H1 (cell line): Measurements from ENCODE around the gene CLDN16. TPM values are rescaled to one million over a fixed set of nuclear protein-coding genes. Genes with fewer than 3 reads are reported as not detected.

Source experiments
- CTCF ChIA-PET: fragments of 300-600 bp; sonication (Branson Sonifier 250); formaldehyde crosslinking; loops from one replicate; lab custom pipeline; 2021; ENCODE audit not compliant: partially characterized antibody; lab: Charles Lee
- POLR2A ChIA-PET: fragments of 300-600 bp; sonication (Branson Sonifier 250); formaldehyde crosslinking; loops from one replicate; lab custom pipeline; 2021; ENCODE audit warnings: inconsistent platforms; ENCODE audit not compliant: partially characterized antibody; lab: Charles Lee
- DNase-seq, 2 experiments: peaks; one replicate each; pipeline versions ENCODE4 v3.0.0 to v3.0.0-alpha.2; 2010 to 2022; ENCODE audit warnings: low spot score in 2 of 2, low read depth in 1 of 2, mixed read lengths in 1 of 2
- FAIRE-seq: peaks from 2 replicates; lab custom pipeline; 2011; peaks lifted over from hg19 to GRCh38; lab: Jason Lieb, UNC
- H2AFZ ChIP-seq: 2 replicates; pipeline ENCODE4 v1.8.1; 2012; ENCODE audit warnings: low read length, inconsistent platforms
- H2AK5ac ChIP-seq: 2 replicates; pipeline ENCODE4 v1.6.1; 2013; ENCODE audit warnings: low read depth, low read length
- H2BK120ac ChIP-seq: replicated peaks from 2 replicates; pipeline ENCODE3; 2013; ENCODE audit warnings: low read depth, low read length, inconsistent platforms
- H2BK12ac ChIP-seq: 2 replicates; pipeline ENCODE4 v1.6.1; 2013; ENCODE audit warnings: low read depth, low read length
- H2BK15ac ChIP-seq: 2 replicates; pipeline ENCODE4 v1.6.1; 2013; ENCODE audit warnings: low read length
- H2BK20ac ChIP-seq: 2 replicates; pipeline ENCODE4 v1.6.1; 2013; ENCODE audit warnings: low read length
- H2BK5ac ChIP-seq: 2 replicates; pipeline ENCODE4 v1.6.1; 2013; ENCODE audit warnings: low read depth, low read length
- H3K14ac ChIP-seq: 2 replicates; pipeline ENCODE4 v1.6.1; 2013; ENCODE audit warnings: inconsistent platforms; ENCODE audit not compliant: insufficient read length
- H3K18ac ChIP-seq: 2 replicates; pipeline ENCODE4 v1.6.1; 2013; ENCODE audit warnings: low read length; ENCODE audit errors: extremely low read depth
- H3K23ac ChIP-seq: 2 replicates; pipeline ENCODE4 v1.6.1; 2013; ENCODE audit warnings: inconsistent platforms; ENCODE audit not compliant: insufficient read length
- H3K23me2 ChIP-seq: 2 replicates; pipeline ENCODE4 v1.6.1; 2013; ENCODE audit warnings: low read depth, low read length
- H3K27ac ChIP-seq: 2 replicates; pipeline ENCODE4 v1.6.1; 2011; ENCODE audit warnings: low read depth, low read length, inconsistent platforms
- H3K27me3 ChIP-seq, 4 experiments: replicated peaks in 1 of 4; 1 replicate in 1 of 4; 2 replicates in 3 of 4; pipeline versions ENCODE4 v1.6.1 to v1.8.1; 2011 to 2013; ENCODE audit warnings: low read length in 3 of 4, mild to moderate bottlenecking in 3 of 4, inconsistent platforms in 2 of 4, mixed read lengths in 2 of 4, moderate library complexity in 1 of 4; ENCODE audit not compliant: control insufficient read depth in 3 of 4, insufficient read depth in 3 of 4; ENCODE audit errors: extremely low read depth in 1 of 4
- H3K36me3 ChIP-seq, 4 experiments: 2 replicates each; pipeline versions ENCODE4 v1.6.1 to v1.8.1; 2011 to 2013; ENCODE audit warnings: mild to moderate bottlenecking in 4 of 4, low read length in 3 of 4, moderate library complexity in 2 of 4, control low read depth in 1 of 4, inconsistent platforms in 1 of 4; ENCODE audit not compliant: insufficient read depth in 4 of 4, control insufficient read depth in 2 of 4
- H3K4ac ChIP-seq: replicated peaks from 2 replicates; pipeline ENCODE3; 2013; ENCODE audit warnings: low read length, low read depth, mixed read lengths, inconsistent platforms; ENCODE audit not compliant: insufficient read length
- H3K4me1 ChIP-seq, 4 experiments: replicated peaks in 1 of 4; 1 replicate in 1 of 4; 2 replicates in 3 of 4; pipeline versions ENCODE4 v1.6.1 to v1.8.1; 2011 to 2013; ENCODE audit warnings: low read length in 3 of 4, inconsistent platforms in 2 of 4, mixed read lengths in 1 of 4; ENCODE audit not compliant: insufficient read depth in 4 of 4, control insufficient read depth in 3 of 4
- H3K4me2 ChIP-seq, 2 experiments: 2 replicates each; pipeline versions ENCODE4 v1.6.1 to v1.8.1; 2011 to 2013; ENCODE audit warnings: low read depth in 2 of 2, low read length in 2 of 2, control low read depth in 1 of 2, inconsistent platforms in 1 of 2, mild to moderate bottlenecking in 1 of 2; ENCODE audit not compliant: insufficient read depth in 1 of 2
- H3K4me3 ChIP-seq, 4 experiments: fragments of 200-600, 300-600 bp in 1 of 4; sonication (generic), shearing (Covaris generic), sonication (Bioruptor Twin) in 1 of 4; 2 replicates each; pipeline versions ENCODE4 v1.5.1 to v1.8.1; 2011 to 2016; ENCODE audit warnings: low read length in 4 of 4, low read depth in 3 of 4, control low read depth in 2 of 4, inconsistent platforms in 2 of 4, mild to moderate bottlenecking in 2 of 4, mixed read lengths in 1 of 4, moderate library complexity in 1 of 4; ENCODE audit not compliant: insufficient read depth in 2 of 4; ENCODE audit errors: extremely low read depth in 1 of 4
- H3K56ac ChIP-seq: replicated peaks from 2 replicates; pipeline ENCODE3; 2013; ENCODE audit warnings: low read depth, mild to moderate bottlenecking, mixed read lengths, low read length, inconsistent platforms; ENCODE audit not compliant: insufficient read length
- H3K79me1 ChIP-seq: 2 replicates; pipeline ENCODE4 v1.6.1; 2013; ENCODE audit warnings: low read depth, low read length, control low read depth
- H3K79me2 ChIP-seq, 2 experiments: 2 replicates each; pipeline versions ENCODE4 v1.6.1 to v1.8.1; 2012 to 2013; ENCODE audit warnings: low read length in 2 of 2, mild to moderate bottlenecking in 2 of 2, inconsistent platforms in 1 of 2; ENCODE audit not compliant: insufficient read depth in 2 of 2, control insufficient read depth in 1 of 2
- H3K9ac ChIP-seq, 4 experiments: replicated peaks in 1 of 4; 1 replicate in 1 of 4; 2 replicates in 3 of 4; pipeline versions ENCODE4 v1.6.1 to v1.8.1; 2011 to 2013; ENCODE audit warnings: low read depth in 3 of 4, low read length in 3 of 4, control low read depth in 2 of 4, mild to moderate bottlenecking in 2 of 4, moderate library complexity in 2 of 4, inconsistent platforms in 1 of 4; ENCODE audit errors: extremely low read depth in 1 of 4
- H3K9me3 ChIP-seq, 2 experiments: 2 replicates each; pipeline versions ENCODE4 v1.6.1 to v1.8.1; 2012 to 2013; ENCODE audit warnings: mild to moderate bottlenecking in 2 of 2, moderate library complexity in 2 of 2, control low read depth in 1 of 2, inconsistent platforms in 1 of 2, low read depth in 1 of 2, low read length in 1 of 2, mixed read lengths in 1 of 2; ENCODE audit not compliant: insufficient read depth in 2 of 2
- H4K20me1 ChIP-seq, 2 experiments: replicated peaks in 1 of 2; 2 replicates each; pipeline versions ENCODE3 to v1.8.1; 2011 to 2013; ENCODE audit warnings: inconsistent platforms in 2 of 2, low read length in 2 of 2, mild to moderate bottlenecking in 1 of 2; ENCODE audit not compliant: insufficient read depth in 2 of 2, control insufficient read depth in 1 of 2
- H4K5ac ChIP-seq: 2 replicates; pipeline ENCODE4 v1.6.1; 2013; ENCODE audit warnings: low read length, low read depth, mixed read lengths, inconsistent platforms; ENCODE audit not compliant: insufficient read length
- H4K8ac ChIP-seq: 2 replicates; pipeline ENCODE4 v1.8.0; 2013; ENCODE audit warnings: mild to moderate bottlenecking, moderate library complexity, low read length, inconsistent platforms; ENCODE audit not compliant: insufficient read depth; ENCODE audit errors: extremely low read depth
- H4K91ac ChIP-seq: replicated peaks from 2 replicates; pipeline ENCODE3; 2013; ENCODE audit warnings: low read length, mixed read lengths, inconsistent platforms; ENCODE audit not compliant: insufficient read length
- EP300 ChIP-seq, 2 experiments: IDR thresholded peaks; 1 replicate in 1 of 2; 2 replicates in 1 of 2; pipeline ENCODE4 v1.6.1; 2011 to 2012; ENCODE audit warnings: low read depth in 2 of 2, low read length in 2 of 2, mild to moderate bottlenecking in 2 of 2, borderline replicate concordance in 1 of 2, inconsistent platforms in 1 of 2, moderate library complexity in 1 of 2
- SP4 ChIP-seq: IDR thresholded peaks from 2 replicates; pipeline ENCODE4 v1.6.1; 2012; ENCODE audit warnings: low read length, inconsistent platforms
- SUZ12 ChIP-seq: fragments of 200-600 bp; sonication (generic); IDR thresholded peaks from 2 replicates; pipeline ENCODE4 v1.6.1; 2012; ENCODE audit warnings: mild to moderate bottlenecking, inconsistent platforms, low read length, moderate library complexity, mixed read lengths
- WGBS, 2 experiments: shearing (Covaris generic) in 1 of 2; methylation state at CpG; one replicate each; pipeline versions ENCODE4 v1.1.6 to v1.1.7; 2013 to 2015; ENCODE audit warnings: low lambda C conversion rate in 2 of 2, mixed read lengths in 2 of 2, inconsistent platforms in 1 of 2, low coverage in 1 of 2, missing lambda C conversion rate in 1 of 2; ENCODE audit not compliant: insufficient replicate concordance in 2 of 2, insufficient coverage in 1 of 2, insufficient read length in 1 of 2; ENCODE audit errors: extremely low coverage in 1 of 2, missing lambda C conversion rate in 1 of 2; 5-methylcytosine and 5-hydroxymethylcytosine counted together
- polyA plus RNA-seq, 7 experiments: library from polyadenylated mRNA; depleted of rRNA in 3 of 7; stranded (reverse) in 5 of 7; unstranded in 2 of 7; fragments of >200 nt in 5 of 7; fragments of 200-250 nt in 2 of 7; gene quantifications; 1 replicate in 5 of 7; 2 replicates in 1 of 7; 4 replicates in 1 of 7; pipeline versions ENCODE4 v1.2.1 to v1.2.3, GENCODE V29; 2011 to 2013; ENCODE audit warnings: missing spikeins in 2 of 7, mixed read lengths in 2 of 7
- total RNA-seq: library from RNA; stranded (reverse); fragmentation: NEBNext Ultra II Directional; extraction: Animal tissue kit (Norgen Biotek cat#: 25700); gene quantifications from 2 replicates; pipeline ENCODE4 v1.2.1, GENCODE V29; 2021

The CLDN16 gene
- total and polyA plus RNA-seq, 2 of the 8 experiments (the other 6 are each of a cell fraction or from before 2014, with no cell fraction given), result not detected

DNA sequence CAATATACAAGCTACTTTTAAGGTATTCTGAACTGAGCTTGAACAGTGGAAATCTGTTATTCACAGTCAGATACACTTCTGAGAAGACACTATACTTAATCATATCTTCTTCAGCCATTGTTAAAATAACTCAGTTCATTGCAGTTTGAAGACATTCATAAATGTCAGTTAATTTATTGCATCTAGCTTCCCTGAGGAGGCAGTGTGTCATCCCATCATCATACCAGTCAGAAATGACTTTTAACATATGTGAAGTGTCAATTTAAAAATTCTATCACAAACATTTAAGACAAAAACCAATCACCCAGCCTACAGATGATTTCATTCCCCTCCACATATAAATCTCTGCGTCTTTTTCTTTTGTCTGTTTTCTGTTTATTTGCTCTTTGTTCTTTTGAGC lies 54.3 kb downstream of the CLDN16 start:
- Histone ChIP-seq H3K18ac (no peak overlapping the region), H3K79me1 (no peaks in the 10 kb centered on the region), H2BK12ac (no peak overlapping the region), H2BK20ac (no peak overlapping the region), H3K23ac (no peak overlapping the region), H3K4ac (no peak overlapping the region), H3K9ac (no peak overlapping the region), H3K4me2 (no peak overlapping the region), H3K23me2 (no peaks in the 10 kb centered on the region), H2BK120ac (no peak overlapping the region), H3K27ac (no peak overlapping the region), H3K4me1 (no peaks in the 10 kb centered on the region), H4K8ac (no peak overlapping the region), H3K4me3 (no peak overlapping the region), H4K5ac (no peak overlapping the region), H2AK5ac (no peak overlapping the region), H2BK15ac (no peak overlapping the region), H3K36me3 (no peaks in the 10 kb centered on the region), H3K79me2 (no peaks in the 10 kb centered on the region), H2BK5ac (no peak overlapping the region), H3K14ac (no peak overlapping the region), H3K9me3 (no peaks in the 10 kb centered on the region), H4K91ac (no peak overlapping the region), H3K27me3 (no peaks in the 10 kb centered on the region), H2AFZ (no peak overlapping the region), H4K20me1 (no peaks in the 10 kb centered on the region), H3K56ac (no peak overlapping the region)
- no peak for DNase-seq
- WGBS, 2 experiments, result 95% methylated on average over 1 of the region's 1 CpG; no CpG with 5 or more reads in 1 of the 2 experiments
- FAIRE-seq, result no peak
- POLR2A ChIA-PET, result no interaction called here
- CTCF ChIA-PET, result interaction anchor here (1.2 to 4.0 kb wide), 5 partner anchors 10 to 481 kb away, joined by 3 to 18 read pairs (median 4); no protein-coding TSS in a partner anchor
- TF ChIP-seq SUZ12, result no peak
- TF ChIP-seq EP300 (IDR thresholded peaks at IDR 0.05; ENCODE audit: borderline replicate concordance in 1 of 2, low read depth in 2 of 2, low read length in 2 of 2), result no peak
- no peak for TF ChIP-seq SP4
